ENCODE results near the gene LARGE1. TPM values are rescaled to one million over a fixed set of nuclear protein-coding genes. Genes with fewer than 3 reads are reported as not detected.

LARGE1 gene
- total and polyA plus RNA-seq, 2 of the 13 experiments (the other 11 are each of a cell fraction or from before 2014, with no cell fraction given), result 8.4 to 11.0 TPM

GRCh38 chr22:33864723-33865130 lies 55.5 kb downstream of the LARGE1 start (continued):
- TF ChIP-seq ZBTB37 (CRISPR knock-in tag; IDR thresholded peaks at IDR 0.05) (no peak), ARHGAP35 (CRISPR knock-in tag; IDR thresholded peaks at IDR 0.05; ENCODE audit: borderline replicate concordance) (no peak), NR2F6 (IDR thresholded peaks at IDR 0.05) (0 out of 2 replicates have a peak, but pooled peaks have one; percentile 10), NR2F6 (CRISPR knock-in tag; IDR thresholded peaks at IDR 0.05) (no peak)

GRCh38 chr22:33861216-33861875 lies 58.9 kb downstream of the LARGE1 start:
- no peak overlapping the region for H3K4me2 ChIP-seq (ENCODE audit: low read depth, low read length)
- peaks cover 25% of the 10 kb centered on the region for H3K4me1 ChIP-seq (ENCODE audit: insufficient read depth, low read length)
- ATAC-seq (no peak), FAIRE-seq (no peak), DNase-seq (ENCODE audit: low spot score) (no peak)
- no peaks in the 10 kb centered on the region for H3K79me2 ChIP-seq (ENCODE audit: insufficient read depth, low read length)
- H3K9ac ChIP-seq (ENCODE audit: insufficient read depth, low read depth, low read length), result no peak overlapping the region
- no peaks in the 10 kb centered on the region for H4K20me1 ChIP-seq (ENCODE audit: insufficient read depth, low read length)
- H3K4me3 ChIP-seq (replicated peaks in 1 of 3; ENCODE audit: insufficient read depth in 1 of 3, low read depth in 2 of 3, low read length in 3 of 3), result no peak overlapping the region
- POLR2A ChIA-PET, result no interaction called here
- in situ Hi-C loops (cut with HindIII; ENCODE audit: extremely low pct_ligation_motif_present, low pct_unique_long_range_greater_than_20kb) (no loop called here), intact Hi-C loops (cut with micrococcal nuclease; ENCODE audit: unreplicated experiment) (no loop called here)
- H3K9me3 ChIP-seq (ENCODE audit: low read length), result no peaks in the 10 kb centered on the region
- H3K27ac ChIP-seq (ENCODE audit: extremely low read length, insufficient read depth, low read length), result no peak overlapping the region
- H2AFZ ChIP-seq (ENCODE audit: low read length), result no peak overlapping the region
- H3K27me3 ChIP-seq (ENCODE audit: control insufficient read depth in 1 of 2, insufficient read depth in 2 of 2, low read length in 2 of 2), result no peaks in the 10 kb centered on the region
- no TSS peak for BruUV-seq (replicated peaks)
- CTCF ChIA-PET (ENCODE audit: low intra/inter-chr PET ratio, low total read pairs), result no interaction called here
- no peaks in the 10 kb centered on the region for H3K36me3 ChIP-seq (replicated peaks in 1 of 2; ENCODE audit: control insufficient read depth in 1 of 2, insufficient read depth in 2 of 2, low read length in 2 of 2)
- WGBS (ENCODE audit: low lambda C conversion rate), result 92% methylated on average over 12 of the region's 12 CpGs
- TF ChIP-seq FOXP1 (IDR thresholded peaks at IDR 0.05) (no peak), FOXP1 (CRISPR knock-in tag; IDR thresholded peaks at IDR 0.05) (no peak), ZNF260 (CRISPR knock-in tag; IDR thresholded peaks at IDR 0.05; ENCODE audit: borderline replicate concordance, low read depth) (no peak), FOSL2 (CRISPR knock-in tag; IDR thresholded peaks at IDR 0.05) (no peak), CERS6 (CRISPR knock-in tag; IDR thresholded peaks at IDR 0.05) (no peak), RAD21 (CRISPR knock-in tag; IDR thresholded peaks at IDR 0.05) (no peak), ARID4A (CRISPR knock-in tag; IDR thresholded peaks at IDR 0.05; ENCODE audit: borderline replicate concordance) (no peak), ZFP41 (CRISPR knock-in tag; IDR thresholded peaks at IDR 0.05; ENCODE audit: borderline replicate concordance) (no peak), RARG (CRISPR knock-in tag; IDR thresholded peaks at IDR 0.05; ENCODE audit: low read depth) (no peak), NFE2L2 (IDR thresholded peaks at IDR 0.05; ENCODE audit: low read length) (no peak), ZNF547 (CRISPR knock-in tag; IDR thresholded peaks at IDR 0.05) (no peak), ZNF552 (CRISPR knock-in tag; IDR thresholded peaks at IDR 0.05; ENCODE audit: borderline replicate concordance) (no peak), ATF4 (CRISPR knock-in tag; IDR thresholded peaks at IDR 0.05) (no peak)
